Liver (tissue), 9 donors: ENCODE results near the gene CITED1. TPM values are rescaled to one million over a fixed set of nuclear protein-coding genes. Genes with fewer than 3 reads are reported as not detected.

Source experiments
- DNase-seq: peaks from one replicate; pipeline ENCODE4 v3.0.0-alpha.2; 2017; ENCODE audit warnings: low spot score
- H3K27ac ChIP-seq, 2 donors: one replicate each; pipeline ENCODE4 v1.7.0; 2013; ENCODE audit warnings: inconsistent platforms in 2 of 2, low read length in 2 of 2, control low read depth in 1 of 2, low read depth in 1 of 2, mild to moderate bottlenecking in 1 of 2
- H3K27me3 ChIP-seq, 4 donors: one replicate each; pipeline versions ENCODE4 v1.6.1 to v1.7.0; 2013; ENCODE audit warnings: low read length in 3 of 4, inconsistent platforms in 1 of 4, mild to moderate bottlenecking in 1 of 4, moderate library complexity in 1 of 4; ENCODE audit not compliant: control insufficient read depth in 4 of 4, insufficient read depth in 4 of 4
- H3K36me3 ChIP-seq, 4 donors: one replicate each; pipeline versions ENCODE4 v1.6.1 to v1.7.0; 2013; ENCODE audit warnings: low read length in 3 of 4, mild to moderate bottlenecking in 3 of 4, low read depth in 1 of 4, moderate library complexity in 1 of 4; ENCODE audit not compliant: control insufficient read depth in 4 of 4, insufficient read depth in 3 of 4
- H3K4me1 ChIP-seq, 4 donors: one replicate each; pipeline versions ENCODE4 v1.6.1 to v1.7.0; 2013; ENCODE audit warnings: low read length in 3 of 4, mild to moderate bottlenecking in 3 of 4, moderate library complexity in 1 of 4; ENCODE audit not compliant: control insufficient read depth in 4 of 4, insufficient read depth in 4 of 4
- H3K4me3 ChIP-seq, 3 donors: one replicate each; pipeline versions ENCODE4 v1.6.1 to v1.7.0; 2013; ENCODE audit warnings: low read length in 3 of 3, control low read depth in 1 of 3, low read depth in 1 of 3, mild to moderate bottlenecking in 1 of 3
- H3K9ac ChIP-seq, 2 donors: one replicate each; pipeline ENCODE4 v1.7.0; 2013; ENCODE audit warnings: low read length in 2 of 2, mild to moderate bottlenecking in 2 of 2, moderate library complexity in 2 of 2, control low read depth in 1 of 2, low read depth in 1 of 2
- H3K9me3 ChIP-seq, 4 donors: one replicate each; pipeline versions ENCODE4 v1.6.1 to v1.7.0; 2013; ENCODE audit warnings: low read length in 3 of 4; ENCODE audit not compliant: control insufficient read depth in 4 of 4
- EGR1 ChIP-seq, 2 donors: IDR thresholded peaks; 2 replicates each; pipeline ENCODE4 v1.6.1; 2016 to 2018; ENCODE audit warnings: antibody characterized with exemption in 2 of 2, low read depth in 2 of 2
- FOXA1 ChIP-seq: IDR thresholded peaks from 2 replicates; pipeline ENCODE4 v1.6.1; 2016; ENCODE audit warnings: antibody characterized with exemption
- FOXA2 ChIP-seq: IDR thresholded peaks from 2 replicates; pipeline ENCODE4 v1.6.1; 2016; ENCODE audit warnings: antibody characterized with exemption
- GABPA ChIP-seq, 2 donors: IDR thresholded peaks in 1 of 2; conservative IDR thresholded peaks in 1 of 2; 2 replicates each; pipeline ENCODE4 v1.6.1; 2016; ENCODE audit warnings: antibody characterized with exemption in 2 of 2, mild to moderate bottlenecking in 1 of 2, moderate library complexity in 1 of 2
- HNF4A ChIP-seq, 2 donors: conservative IDR thresholded peaks; 2 replicates each; pipeline ENCODE4 v1.6.1; 2016; ENCODE audit warnings: antibody characterized with exemption in 2 of 2, mild to moderate bottlenecking in 2 of 2
- HNF4G ChIP-seq: IDR thresholded peaks from 2 replicates; pipeline ENCODE4 v1.6.1; 2016; ENCODE audit warnings: antibody characterized with exemption
- JUND ChIP-seq, 2 donors: IDR thresholded peaks; 2 replicates each; pipeline ENCODE4 v1.6.1; 2016; ENCODE audit warnings: antibody characterized with exemption in 2 of 2
- NR2F2 ChIP-seq: IDR thresholded peaks from 2 replicates; pipeline ENCODE4 v1.6.1; 2016; ENCODE audit warnings: antibody characterized with exemption
- RXRA ChIP-seq, 2 donors: IDR thresholded peaks; 2 replicates each; pipeline ENCODE4 v1.6.1; 2017 to 2018; ENCODE audit warnings: antibody characterized with exemption in 2 of 2, mild to moderate bottlenecking in 1 of 2
- SP1 ChIP-seq: IDR thresholded peaks from 2 replicates; pipeline ENCODE4 v1.6.1; 2018; ENCODE audit warnings: antibody characterized with exemption, mild to moderate bottlenecking
- TAF1 ChIP-seq: conservative IDR thresholded peaks from 2 replicates; pipeline ENCODE4 v1.6.1; 2016; ENCODE audit warnings: antibody characterized with exemption, mild to moderate bottlenecking
- YY1 ChIP-seq: IDR thresholded peaks from 2 replicates; pipeline ENCODE4 v1.6.1; 2016; ENCODE audit warnings: antibody characterized with exemption, mild to moderate bottlenecking
- WGBS: extraction: QIAGEN DNeasy Blood & Tissue Kit; methylation state at CpG from one replicate; pipeline ENCODE4 v1.1.7; 2013; 5-methylcytosine and 5-hydroxymethylcytosine counted together
- polyA plus RNA-seq, 2 donors: library from polyadenylated mRNA; stranded (reverse) in 1 of 2; unstranded in 1 of 2; fragments of 200-250 nt in 1 of 2; fragments of >200 nt in 1 of 2; fragmentation: Nextera tagmentation in 1 of 2; extraction: Ambion mirVana in 1 of 2; gene quantifications; one replicate each; pipeline versions ENCODE4 v1.2.1 to v1.2.3, GENCODE V29; 2013 to 2015
- total RNA-seq, 2 donors: library from RNA; depleted of rRNA; stranded (reverse); fragments of >200 nt; gene quantifications; one replicate each; pipeline ENCODE4 v1.2.3, GENCODE V29; 2014
- TF ChIP-seq, protein P1 (sequence below): IDR thresholded peaks from 2 replicates; pipeline ENCODE4 v1.6.1; 2016; ENCODE audit warnings: antibody characterized with exemption
- TF ChIP-seq, protein P2 (sequence below): IDR thresholded peaks from 2 replicates; pipeline ENCODE4 v1.6.1; 2016; ENCODE audit warnings: antibody characterized with exemption, mild to moderate bottlenecking
- TF ChIP-seq, protein P3 (sequence below): IDR thresholded peaks from 2 replicates; pipeline ENCODE4 v1.6.1; 2016; ENCODE audit warnings: antibody characterized with exemption
- TF ChIP-seq, protein P4 (sequence below): IDR thresholded peaks from 2 replicates; pipeline ENCODE4 v1.6.1; 2016; ENCODE audit warnings: antibody characterized with exemption
- donor health status: healthy.
- donor health status: healthy.
- donor health status: healthy.
- donor health status: healthy.
- donor health status: healthy.

CITED1 gene
- total and polyA plus RNA-seq, 4 donors: 0.09 TPM; not detected in 3

DNA sequence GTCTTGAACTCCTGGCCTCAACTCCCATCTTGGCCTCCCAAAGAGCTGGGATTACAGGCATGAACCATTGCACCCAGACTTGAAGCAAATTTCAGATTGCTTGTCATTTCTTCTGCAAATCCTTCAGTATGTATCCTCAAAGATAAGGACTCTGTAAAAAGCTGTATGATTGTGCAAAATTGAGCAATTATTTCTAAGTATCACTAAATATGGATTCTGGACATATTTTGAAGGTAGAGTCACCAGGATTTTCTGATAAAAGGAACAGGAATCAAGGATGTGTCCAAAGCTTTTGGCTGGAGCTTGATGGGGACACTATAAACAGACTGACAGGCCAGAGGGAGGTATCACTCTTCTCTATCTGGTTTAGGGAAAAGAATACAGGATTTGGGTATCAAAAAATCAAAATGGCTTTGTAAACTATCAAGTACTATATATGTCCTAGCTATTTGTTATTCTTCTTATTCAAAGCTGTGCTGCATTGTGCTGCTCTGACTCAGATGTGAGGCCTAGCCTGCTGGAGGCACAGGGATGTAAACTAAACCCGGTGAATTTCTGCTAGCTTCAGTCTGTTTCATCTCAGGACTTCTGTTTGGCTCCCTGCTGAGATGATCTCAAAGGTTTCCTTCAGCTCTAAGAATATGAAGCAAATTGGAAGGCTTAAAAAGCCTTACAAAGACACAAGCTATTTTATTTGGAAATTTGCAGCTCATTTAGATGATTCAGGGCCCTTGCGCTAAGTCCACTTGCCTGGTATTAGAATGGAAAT, 36.9 kb downstream of the CITED1 start (continued):
- TF ChIP-seq GABPA (IDR thresholded peaks at IDR 0.05 in 1 of 2, conservative IDR thresholded peaks at IDR 0.05 in 1 of 2): no peak
- TF ChIP-seq, protein P1, sequence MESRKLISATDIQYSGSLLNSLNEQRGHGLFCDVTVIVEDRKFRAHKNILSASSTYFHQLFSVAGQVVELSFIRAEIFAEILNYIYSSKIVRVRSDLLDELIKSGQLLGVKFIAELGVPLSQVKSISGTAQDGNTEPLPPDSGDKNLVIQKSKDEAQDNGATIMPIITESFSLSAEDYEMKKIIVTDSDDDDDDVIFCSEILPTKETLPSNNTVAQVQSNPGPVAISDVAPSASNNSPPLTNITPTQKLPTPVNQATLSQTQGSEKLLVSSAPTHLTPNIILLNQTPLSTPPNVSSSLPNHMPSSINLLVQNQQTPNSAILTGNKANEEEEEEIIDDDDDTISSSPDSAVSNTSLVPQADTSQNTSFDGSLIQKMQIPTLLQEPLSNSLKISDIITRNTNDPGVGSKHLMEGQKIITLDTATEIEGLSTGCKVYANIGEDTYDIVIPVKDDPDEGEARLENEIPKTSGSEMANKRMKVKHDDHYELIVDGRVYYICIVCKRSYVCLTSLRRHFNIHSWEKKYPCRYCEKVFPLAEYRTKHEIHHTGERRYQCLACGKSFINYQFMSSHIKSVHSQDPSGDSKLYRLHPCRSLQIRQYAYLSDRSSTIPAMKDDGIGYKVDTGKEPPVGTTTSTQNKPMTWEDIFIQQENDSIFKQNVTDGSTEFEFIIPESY: no peak
- no peak for TF ChIP-seq EGR1 (IDR thresholded peaks at IDR 0.05; ENCODE audit: low read depth in 2 of 2)
- TF ChIP-seq JUND (IDR thresholded peaks at IDR 0.05): no peak
- no peak for TF ChIP-seq TAF1
- no peak for TF ChIP-seq HNF4G

DNA sequence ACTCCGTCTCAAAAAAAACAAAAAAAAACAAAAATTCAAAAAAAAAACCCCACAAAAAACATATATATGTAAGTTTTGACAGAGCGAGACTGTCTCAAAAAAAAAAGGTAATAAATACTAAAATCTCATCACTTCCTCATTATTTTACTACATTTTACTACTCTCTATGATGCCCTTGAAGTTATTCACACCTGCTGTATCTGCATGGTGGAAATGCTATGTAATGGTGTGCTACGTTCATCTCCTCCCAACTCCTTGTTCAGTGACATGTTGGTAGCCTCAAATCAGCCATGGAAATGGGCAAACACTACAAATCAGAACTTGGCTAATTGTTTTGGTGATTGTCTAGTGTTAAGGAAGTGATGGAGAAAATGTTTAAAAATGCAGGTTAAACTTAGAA, 40.5 kb downstream of the CITED1 start:
- H3K36me3 ChIP-seq: peaks cover 3 to 28% (median 17%) of the 10 kb centered on the region in 4 donors
- TF ChIP-seq, protein P2, sequence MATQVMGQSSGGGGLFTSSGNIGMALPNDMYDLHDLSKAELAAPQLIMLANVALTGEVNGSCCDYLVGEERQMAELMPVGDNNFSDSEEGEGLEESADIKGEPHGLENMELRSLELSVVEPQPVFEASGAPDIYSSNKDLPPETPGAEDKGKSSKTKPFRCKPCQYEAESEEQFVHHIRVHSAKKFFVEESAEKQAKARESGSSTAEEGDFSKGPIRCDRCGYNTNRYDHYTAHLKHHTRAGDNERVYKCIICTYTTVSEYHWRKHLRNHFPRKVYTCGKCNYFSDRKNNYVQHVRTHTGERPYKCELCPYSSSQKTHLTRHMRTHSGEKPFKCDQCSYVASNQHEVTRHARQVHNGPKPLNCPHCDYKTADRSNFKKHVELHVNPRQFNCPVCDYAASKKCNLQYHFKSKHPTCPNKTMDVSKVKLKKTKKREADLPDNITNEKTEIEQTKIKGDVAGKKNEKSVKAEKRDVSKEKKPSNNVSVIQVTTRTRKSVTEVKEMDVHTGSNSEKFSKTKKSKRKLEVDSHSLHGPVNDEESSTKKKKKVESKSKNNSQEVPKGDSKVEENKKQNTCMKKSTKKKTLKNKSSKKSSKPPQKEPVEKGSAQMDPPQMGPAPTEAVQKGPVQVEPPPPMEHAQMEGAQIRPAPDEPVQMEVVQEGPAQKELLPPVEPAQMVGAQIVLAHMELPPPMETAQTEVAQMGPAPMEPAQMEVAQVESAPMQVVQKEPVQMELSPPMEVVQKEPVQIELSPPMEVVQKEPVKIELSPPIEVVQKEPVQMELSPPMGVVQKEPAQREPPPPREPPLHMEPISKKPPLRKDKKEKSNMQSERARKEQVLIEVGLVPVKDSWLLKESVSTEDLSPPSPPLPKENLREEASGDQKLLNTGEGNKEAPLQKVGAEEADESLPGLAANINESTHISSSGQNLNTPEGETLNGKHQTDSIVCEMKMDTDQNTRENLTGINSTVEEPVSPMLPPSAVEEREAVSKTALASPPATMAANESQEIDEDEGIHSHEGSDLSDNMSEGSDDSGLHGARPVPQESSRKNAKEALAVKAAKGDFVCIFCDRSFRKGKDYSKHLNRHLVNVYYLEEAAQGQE: no peak
- TF ChIP-seq, protein P3, sequence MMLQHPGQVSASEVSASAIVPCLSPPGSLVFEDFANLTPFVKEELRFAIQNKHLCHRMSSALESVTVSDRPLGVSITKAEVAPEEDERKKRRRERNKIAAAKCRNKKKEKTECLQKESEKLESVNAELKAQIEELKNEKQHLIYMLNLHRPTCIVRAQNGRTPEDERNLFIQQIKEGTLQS: no peak
- TF ChIP-seq TAF1: no peak
- TF ChIP-seq SP1: no peak
- TF ChIP-seq GABPA (IDR thresholded peaks at IDR 0.05 in 1 of 2, conservative IDR thresholded peaks at IDR 0.05 in 1 of 2): no peak
- TF ChIP-seq YY1: no peak
- TF ChIP-seq, protein P4, sequence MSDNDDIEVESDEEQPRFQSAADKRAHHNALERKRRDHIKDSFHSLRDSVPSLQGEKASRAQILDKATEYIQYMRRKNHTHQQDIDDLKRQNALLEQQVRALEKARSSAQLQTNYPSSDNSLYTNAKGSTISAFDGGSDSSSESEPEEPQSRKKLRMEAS: no peak
- no peak for TF ChIP-seq HNF4G
- TF ChIP-seq NR2F2: no peak
- no peak for TF ChIP-seq EGR1 (IDR thresholded peaks at IDR 0.05; ENCODE audit: low read depth in 2 of 2)
- TF ChIP-seq FOXA2: no peak
- no peak for TF ChIP-seq FOXA1
- no peaks in the 10 kb centered on the region for H3K9me3 ChIP-seq
- H3K4me1 ChIP-seq: no peaks in the 10 kb centered on the region
- H3K27me3 ChIP-seq: no peaks in the 10 kb centered on the region
- WGBS: 90% methylated on average over 3 of the region's 3 CpGs
- DNase-seq: no peak
- H3K9ac ChIP-seq: no peak overlapping the region
- no peak overlapping the region for H3K27ac ChIP-seq
- no peak overlapping the region for H3K4me3 ChIP-seq

DNA sequence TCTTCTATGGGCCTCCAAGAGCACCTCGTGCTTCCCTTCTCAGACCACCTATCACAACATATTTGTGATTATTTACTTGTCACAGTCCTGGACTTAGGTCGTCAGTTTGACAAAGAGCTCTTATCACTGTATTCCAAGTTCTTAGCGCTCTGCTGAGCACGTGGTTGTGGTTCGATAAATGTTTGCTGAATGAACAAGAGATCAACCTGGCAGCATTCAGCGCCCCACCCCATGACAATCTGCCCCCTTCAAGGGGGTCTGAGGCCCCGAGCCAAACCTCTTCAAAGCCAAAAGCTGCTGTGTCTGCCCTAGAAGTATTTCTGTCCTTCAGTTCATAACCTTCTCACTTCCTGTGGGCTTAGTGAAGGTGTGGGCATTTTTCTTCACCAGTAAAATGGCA, 43.6 kb downstream of the CITED1 start:
- DNase-seq: no peak
- Histone ChIP-seq H3K9me3 (no peaks in the 10 kb centered on the region), H3K27me3 (no peaks in the 10 kb centered on the region), H3K9ac (no peak overlapping the region), H3K27ac (no peak overlapping the region), H3K36me3 (no peaks in the 10 kb centered on the region), H3K4me3 (no peak overlapping the region), H3K4me1 (no peaks in the 10 kb centered on the region)
- TF ChIP-seq HNF4G (no peak), GABPA (IDR thresholded peaks at IDR 0.05 in 1 of 2, conservative IDR thresholded peaks at IDR 0.05 in 1 of 2) (no peak), SP1 (no peak), HNF4A (conservative IDR thresholded peaks at IDR 0.05) (no peak), EGR1 (IDR thresholded peaks at IDR 0.05; ENCODE audit: low read depth in 2 of 2) (no peak), FOXA2 (no peak), RXRA (IDR thresholded peaks at IDR 0.05) (no peak)
- TF ChIP-seq, protein P3: no peak
- TF ChIP-seq, protein P4: no peak
- 34% methylated on average over 7 of the region's 7 CpGs for WGBS
